Hematopoietic multipotent progenitor cell treated with erythropoietin and hydrocortisone succinate and interleukin-3 and kit ligand, for 8 days (in vitro differentiated cells): ENCODE measurements around the gene RDM1.

ENCODE experiments used
- DNase-seq: peaks from one replicate; pipeline ENCODE4 v3.0.0-alpha.2; 2015

Gene RDM1

GRCh38 chr17:35932586-35932985 lies 2.0 kb upstream of the RDM1 start:
- no peak for DNase-seq

GRCh38 chr17:35931794-35932425 lies 1.3 kb upstream of the RDM1 start:
- DNase-seq: no peak

GRCh38 chr17:35927714-35928113 lies 2.9 kb downstream of the RDM1 start:
- no peak for DNase-seq

- DNase-seq: no peak
Observed at GRCh38 chr17:35923609-35924114, 6.9 kb downstream of the RDM1 start.

GRCh38 chr17:35920229-35920628 lies 10.3 kb downstream of the RDM1 start:
- DNase-seq: peak; percentile 12

- no peak for DNase-seq
Observed at GRCh38 chr17:35918665-35919064, 11.9 kb downstream of the RDM1 start.

- DNase-seq: no peak
Observed at GRCh38 chr17:35917519-35918213, 12.9 kb downstream of the RDM1 start.

- no peak for DNase-seq
Observed at GRCh38 chr17:35915153-35915964, 15.2 kb downstream of the RDM1 start.

- no peak for DNase-seq
Observed at GRCh38 chr17:35914354-35914753, 16.2 kb downstream of the RDM1 start.

- DNase-seq: no peak
Observed at GRCh38 chr17:35913609-35914008, 17.0 kb downstream of the RDM1 start.

GRCh38 chr17:35912942-35913341 lies 17.6 kb downstream of the RDM1 start:
- no peak for DNase-seq

- DNase-seq: peak; percentile 77
Observed at GRCh38 chr17:35912339-35912912, 18.1 kb downstream of the RDM1 start.

GRCh38 chr17:35909408-35909807 lies 21.2 kb downstream of the RDM1 start:
- no peak for DNase-seq

- no peak for DNase-seq
Observed at GRCh38 chr17:35907691-35908090, 22.9 kb downstream of the RDM1 start.

- no peak for DNase-seq
Observed at GRCh38 chr17:35906926-35907637, 23.5 kb downstream of the RDM1 start.

- DNase-seq: no peak
Observed at GRCh38 chr17:35906191-35906925, 24.2 kb downstream of the RDM1 start.

- no peak for DNase-seq
Observed at GRCh38 chr17:35903451-35903850, 27.1 kb downstream of the RDM1 start.

- DNase-seq: no peak
Observed at GRCh38 chr17:35901631-35902175, 28.9 kb downstream of the RDM1 start.

- DNase-seq: no peak
Observed at GRCh38 chr17:35900708-35901480, 29.7 kb downstream of the RDM1 start.

- DNase-seq: no peak
Observed at GRCh38 chr17:35900280-35900679, 30.3 kb downstream of the RDM1 start.
